Body of pancreas (tissue), 4 donors: ENCODE data around the gene PTPRN2. TPM values are rescaled to one million over a fixed set of nuclear protein-coding genes. Genes with fewer than 3 reads are reported as not detected.

Experiments used
- ATAC-seq: fragments of 150-250 bp; one replicate; pipeline ENCODE4 v1.9.1; 2016
- DNase-seq, 4 donors: peaks; one replicate each; pipeline ENCODE4 v3.0.0-alpha.2; 2019
- H3K27ac ChIP-seq, 4 donors: fragments of 200-600 bp; sonication (generic); 1 replicate in 3 of 4; 2 replicates in 1 of 4; pipeline versions ENCODE4 v1.5.1 to v1.6.1; 2016 to 2019; ENCODE audit warnings: mild to moderate bottlenecking in 1 of 4, mixed read lengths in 1 of 4, moderate library complexity in 1 of 4
- H3K27me3 ChIP-seq, 2 donors: fragments of 200-600 bp; sonication (generic); one replicate each; pipeline ENCODE4 v1.6.0; 2016; ENCODE audit warnings: mild to moderate bottlenecking in 1 of 2
- H3K36me3 ChIP-seq, 2 donors: fragments of 200-600 bp; sonication (generic); replicated peaks in 1 of 2; 2 replicates each; pipeline ENCODE4 v1.5.1; 2016; ENCODE audit warnings: low read depth in 2 of 2; ENCODE audit not compliant: insufficient read depth in 1 of 2
- H3K4me1 ChIP-seq: fragments of 200-600 bp; sonication (generic); one replicate; pipeline ENCODE4 v1.6.0; 2016
- H3K4me3 ChIP-seq, 2 donors: fragments of 200-600 bp; sonication (generic); 1 replicate in 1 of 2; 2 replicates in 1 of 2; pipeline ENCODE4 v1.5.1; 2016 to 2019
- H3K9me3 ChIP-seq, 3 donors: fragments of 200-600 bp; sonication (generic); 1 replicate in 2 of 3; 2 replicates in 1 of 3; pipeline ENCODE4 v1.5.1; 2016
- POLR2A ChIP-seq, 3 donors: fragments of 450-650 bp; IDR thresholded peaks; one replicate each; pipeline ENCODE4 v1.6.1; 2016; ENCODE audit warnings: antibody characterized with exemption in 3 of 3, mild to moderate bottlenecking in 2 of 3
- WGBS, 2 donors: methylation state at CpG; one replicate each; pipeline ENCODE4 v1.1.5; 2017; 5-methylcytosine and 5-hydroxymethylcytosine counted together
- intact Hi-C: fragments of 100-400 bp; cut with DNase I; formaldehyde crosslinking; loops from one replicate; pipeline ENCODE4 v1.15.1; 2023
- total RNA-seq, 2 donors: library from RNA; depleted of rRNA; stranded (reverse); fragments of >200 nt; gene quantifications; one replicate each; pipeline ENCODE4 v1.1.0, GENCODE V29; 2016
- TF ChIP-seq, protein P1 (sequence below), 7 experiments: fragments of 450-650 bp in 4 of 7; fragments of 200-600 bp in 3 of 7; sonication (generic) in 3 of 7; IDR thresholded peaks; one replicate each; pipeline ENCODE4 v1.5.1; 2016 to 2019; ENCODE audit warnings: antibody characterized with exemption in 7 of 7

The PTPRN2 gene
- total RNA-seq, 2 donors from 2014 or later: 31.6 to 76.1 TPM

DNA sequence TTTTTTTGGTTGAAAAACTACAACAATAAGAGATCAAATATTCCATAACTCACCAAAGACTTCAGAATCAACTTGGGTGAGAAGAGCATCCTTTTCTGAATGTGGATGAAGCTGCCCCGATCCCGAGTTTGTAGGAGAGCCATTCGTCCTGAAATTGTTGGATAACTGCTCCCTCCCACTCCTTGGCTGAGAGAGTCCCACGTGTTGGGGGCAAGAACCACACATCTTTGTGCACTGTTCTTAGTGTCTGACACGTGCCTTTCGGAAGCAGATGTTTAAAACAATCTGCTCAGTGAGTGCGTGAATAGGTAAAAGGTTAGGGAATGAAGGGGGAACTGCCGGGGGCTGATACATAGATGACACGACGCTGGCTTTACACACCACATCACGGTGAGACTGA is 575.7 kb downstream of the PTPRN2 start:
- TF ChIP-seq, protein P1, sequence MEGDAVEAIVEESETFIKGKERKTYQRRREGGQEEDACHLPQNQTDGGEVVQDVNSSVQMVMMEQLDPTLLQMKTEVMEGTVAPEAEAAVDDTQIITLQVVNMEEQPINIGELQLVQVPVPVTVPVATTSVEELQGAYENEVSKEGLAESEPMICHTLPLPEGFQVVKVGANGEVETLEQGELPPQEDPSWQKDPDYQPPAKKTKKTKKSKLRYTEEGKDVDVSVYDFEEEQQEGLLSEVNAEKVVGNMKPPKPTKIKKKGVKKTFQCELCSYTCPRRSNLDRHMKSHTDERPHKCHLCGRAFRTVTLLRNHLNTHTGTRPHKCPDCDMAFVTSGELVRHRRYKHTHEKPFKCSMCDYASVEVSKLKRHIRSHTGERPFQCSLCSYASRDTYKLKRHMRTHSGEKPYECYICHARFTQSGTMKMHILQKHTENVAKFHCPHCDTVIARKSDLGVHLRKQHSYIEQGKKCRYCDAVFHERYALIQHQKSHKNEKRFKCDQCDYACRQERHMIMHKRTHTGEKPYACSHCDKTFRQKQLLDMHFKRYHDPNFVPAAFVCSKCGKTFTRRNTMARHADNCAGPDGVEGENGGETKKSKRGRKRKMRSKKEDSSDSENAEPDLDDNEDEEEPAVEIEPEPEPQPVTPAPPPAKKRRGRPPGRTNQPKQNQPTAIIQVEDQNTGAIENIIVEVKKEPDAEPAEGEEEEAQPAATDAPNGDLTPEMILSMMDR (IDR thresholded peaks at IDR 0.05): no peak
- TF ChIP-seq POLR2A (IDR thresholded peaks at IDR 0.05): no peak
- peaks cover 10% of the 10 kb centered on the region for H3K4me1 ChIP-seq
- no peaks in the 10 kb centered on the region for H3K36me3 ChIP-seq
- ATAC-seq (no peak), DNase-seq (no peak)
- no peaks in the 10 kb centered on the region for H3K27me3 ChIP-seq
- no peaks in the 10 kb centered on the region for H3K9me3 ChIP-seq
- intact Hi-C loops: no loop called here
- no peak overlapping the region for H3K27ac ChIP-seq
- H3K4me3 ChIP-seq: no peak overlapping the region
- 87 to 90% methylated on average over 11 of the region's 11 CpGs for WGBS, 2 donors

DNA sequence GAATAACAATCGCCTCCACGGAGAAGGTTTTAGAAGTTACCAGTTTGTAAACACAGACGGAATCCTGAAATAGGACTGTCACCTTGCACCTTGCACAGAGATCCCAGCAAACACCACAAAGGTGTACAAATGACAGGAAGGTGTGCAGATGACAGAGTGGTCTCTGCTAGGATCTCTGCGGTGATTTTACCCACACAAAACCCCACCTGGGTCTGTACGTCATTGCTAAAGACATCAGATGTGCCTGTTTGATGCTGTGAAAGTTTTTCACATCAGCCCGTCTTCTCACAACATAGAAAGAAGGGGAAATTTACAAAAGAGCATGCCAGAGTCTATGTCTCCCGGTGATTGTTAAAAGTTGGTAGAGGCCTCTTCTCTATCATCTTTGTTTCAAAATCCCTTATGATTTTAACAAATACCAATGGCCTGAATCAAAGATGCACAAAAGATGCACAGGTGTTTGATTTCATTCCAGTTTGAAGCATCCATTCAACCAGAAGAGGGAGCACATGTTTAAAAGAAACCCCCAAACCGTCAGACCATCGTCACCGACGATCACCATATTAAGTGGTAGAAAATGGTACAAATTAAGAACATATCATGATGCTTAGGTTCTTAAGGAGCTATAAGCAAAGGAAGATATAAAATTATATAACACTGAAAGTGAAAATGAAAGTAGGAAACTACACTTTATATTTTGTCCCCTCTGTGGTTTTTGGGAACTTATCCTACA is 576.5 kb downstream of the PTPRN2 start:
- Histone ChIP-seq H3K4me1 (peaks cover 5% of the 10 kb centered on the region), H3K27ac (no peak overlapping the region), H3K36me3 (no peaks in the 10 kb centered on the region), H3K27me3 (no peaks in the 10 kb centered on the region), H3K4me3 (no peak overlapping the region), H3K9me3 (no peaks in the 10 kb centered on the region)
- TF ChIP-seq POLR2A (IDR thresholded peaks at IDR 0.05): no peak
- TF ChIP-seq, protein P1 (IDR thresholded peaks at IDR 0.05): no peak
- 68 to 79% methylated on average over 11 of the region's 11 CpGs for WGBS, 2 donors
- no peak for DNase-seq
- ATAC-seq: no peak
- intact Hi-C loops: no loop called here

DNA sequence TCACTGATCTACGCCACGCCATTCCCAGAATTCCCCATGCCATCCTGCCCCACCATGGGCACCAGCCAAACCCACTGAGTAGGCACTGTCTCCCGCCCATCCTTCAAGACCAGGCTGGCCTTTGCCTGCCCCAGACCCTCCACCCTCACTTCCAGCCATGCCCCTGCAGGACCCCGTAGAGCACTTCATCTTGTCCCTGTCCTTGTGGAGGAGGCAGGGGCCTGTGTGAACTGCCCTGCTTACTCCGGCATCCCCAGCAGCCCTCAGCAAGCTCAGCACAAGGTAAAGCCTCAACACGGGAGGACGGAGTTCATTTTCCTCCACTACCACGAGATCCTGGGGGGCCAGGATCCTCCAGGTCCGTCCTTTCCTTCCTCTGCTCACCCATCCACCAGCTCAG is 577.7 kb downstream of the PTPRN2 start:
- H3K4me3 ChIP-seq: no peak overlapping the region

DNA sequence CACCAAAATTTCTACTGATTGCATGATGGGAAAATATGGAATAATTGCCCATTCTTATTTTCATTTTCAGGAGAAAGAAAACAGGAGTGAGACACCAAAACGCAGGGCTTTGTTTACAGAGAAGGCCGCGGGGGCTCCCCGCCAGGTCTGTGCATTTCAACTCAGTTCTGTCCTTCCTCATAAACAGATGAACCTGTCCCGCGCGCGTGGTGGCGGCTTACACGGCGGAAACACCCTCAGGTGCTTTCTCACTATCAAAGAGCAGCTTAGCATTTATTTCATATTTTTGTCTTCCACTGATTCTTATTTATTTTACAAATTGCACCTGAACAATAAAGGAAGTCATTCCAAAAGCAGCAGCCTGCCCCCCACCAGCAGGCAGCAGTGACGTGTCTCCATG is 579.4 kb downstream of the PTPRN2 start:
- DNase-seq: no peak
- Histone ChIP-seq H3K4me3 (no peak overlapping the region), H3K9me3 (no peaks in the 10 kb centered on the region), H3K27ac (no peak overlapping the region), H3K36me3 (no peaks in the 10 kb centered on the region), H3K27me3 (no peaks in the 10 kb centered on the region), H3K4me1 (no peaks in the 10 kb centered on the region)
- no peak for ATAC-seq
- TF ChIP-seq POLR2A (IDR thresholded peaks at IDR 0.05): no peak
- TF ChIP-seq, protein P1 (IDR thresholded peaks at IDR 0.05): no peak
- 77 to 81% methylated on average over 12 of the region's 12 CpGs for WGBS, 2 donors
- intact Hi-C loops: no loop called here

More for the DNA sequence above, 577.7 kb downstream of the PTPRN2 start:
- TF ChIP-seq POLR2A (IDR thresholded peaks at IDR 0.05): no peak
- TF ChIP-seq, protein P1 (IDR thresholded peaks at IDR 0.05): no peak
- H3K9me3 ChIP-seq: no peaks in the 10 kb centered on the region
- no peaks in the 10 kb centered on the region for H3K27me3 ChIP-seq
- WGBS, 2 donors: 69 to 76% methylated on average over 9 of the region's 9 CpGs
- H3K4me1 ChIP-seq: no peaks in the 10 kb centered on the region
- H3K27ac ChIP-seq: no peak overlapping the region
- intact Hi-C loops: no loop called here
- H3K36me3 ChIP-seq: no peaks in the 10 kb centered on the region
- no peak for DNase-seq
- no peak for ATAC-seq

DNA sequence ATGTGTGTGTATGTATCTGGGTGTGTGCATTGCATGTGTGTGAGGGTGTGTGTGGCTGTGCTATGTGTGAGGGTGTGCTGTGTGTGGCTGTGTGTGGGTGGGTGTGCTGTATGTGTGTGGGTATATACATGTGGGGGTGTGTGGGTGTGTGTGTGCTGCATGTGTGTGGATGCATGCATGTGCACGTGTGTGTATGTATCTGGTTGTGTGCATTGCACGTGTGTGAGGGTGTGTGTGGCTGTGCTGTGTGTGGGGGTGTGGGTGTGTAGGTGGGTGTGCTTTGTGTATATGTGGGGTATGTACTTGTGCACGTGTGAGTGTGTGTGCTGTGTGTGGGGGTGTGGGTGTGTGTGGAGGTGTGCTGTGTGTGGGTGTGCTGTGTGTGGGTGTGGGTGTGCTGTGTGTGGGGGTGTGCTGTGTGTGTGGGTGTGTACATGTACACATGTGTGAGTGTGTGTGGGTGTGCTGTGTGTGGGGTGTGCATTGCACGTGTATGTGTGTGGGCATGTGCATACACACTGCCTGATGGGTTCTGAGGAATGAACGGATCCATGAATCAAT is 579.8 kb downstream of the PTPRN2 start:
- 55 to 58% methylated on average over 5 of the region's 5 CpGs for WGBS, 2 donors
- H3K27ac ChIP-seq: no peak overlapping the region
- no peaks in the 10 kb centered on the region for H3K4me1 ChIP-seq
- H3K36me3 ChIP-seq: no peaks in the 10 kb centered on the region
- TF ChIP-seq POLR2A (IDR thresholded peaks at IDR 0.05): no peak
- TF ChIP-seq, protein P1 (IDR thresholded peaks at IDR 0.05): no peak
- no peaks in the 10 kb centered on the region for H3K9me3 ChIP-seq
- DNase-seq: no peak
- H3K27me3 ChIP-seq: no peaks in the 10 kb centered on the region
- intact Hi-C loops: no loop called here
- ATAC-seq: no peak
- no peak overlapping the region for H3K4me3 ChIP-seq
